Muscle layer of duodenum (tissue), 2 donors: ENCODE data around the gene PODXL2.

Experiments
- H3K27ac ChIP-seq: one replicate; pipeline ENCODE4 v1.7.0; 2013; ENCODE audit warnings: mild to moderate bottlenecking, low read length
- H3K27me3 ChIP-seq: one replicate; pipeline ENCODE4 v1.7.0; 2013; ENCODE audit warnings: low read depth, mild to moderate bottlenecking, control low read depth, low read length
- H3K36me3 ChIP-seq, 2 donors: one replicate each; pipeline ENCODE4 v1.7.0; 2013; ENCODE audit warnings: low read length in 2 of 2, control low read depth in 1 of 2, mild to moderate bottlenecking in 1 of 2; ENCODE audit not compliant: insufficient read depth in 2 of 2, control insufficient read depth in 1 of 2
- H3K4me1 ChIP-seq, 2 donors: one replicate each; pipeline ENCODE4 v1.7.0; 2013; ENCODE audit warnings: low read length in 2 of 2, mild to moderate bottlenecking in 2 of 2, control low read depth in 1 of 2, moderate library complexity in 1 of 2; ENCODE audit not compliant: insufficient read depth in 2 of 2, control insufficient read depth in 1 of 2
- H3K4me3 ChIP-seq, 2 donors: one replicate each; pipeline ENCODE4 v1.7.0; 2013; ENCODE audit warnings: low read length in 2 of 2, low read depth in 1 of 2, mild to moderate bottlenecking in 1 of 2
- H3K9me3 ChIP-seq, 2 donors: one replicate each; pipeline ENCODE4 v1.7.0; 2013; ENCODE audit warnings: low read length in 2 of 2, control low read depth in 1 of 2, mild to moderate bottlenecking in 1 of 2; ENCODE audit not compliant: control insufficient read depth in 1 of 2
- donor health status: healthy.

PODXL2 gene

DNA sequence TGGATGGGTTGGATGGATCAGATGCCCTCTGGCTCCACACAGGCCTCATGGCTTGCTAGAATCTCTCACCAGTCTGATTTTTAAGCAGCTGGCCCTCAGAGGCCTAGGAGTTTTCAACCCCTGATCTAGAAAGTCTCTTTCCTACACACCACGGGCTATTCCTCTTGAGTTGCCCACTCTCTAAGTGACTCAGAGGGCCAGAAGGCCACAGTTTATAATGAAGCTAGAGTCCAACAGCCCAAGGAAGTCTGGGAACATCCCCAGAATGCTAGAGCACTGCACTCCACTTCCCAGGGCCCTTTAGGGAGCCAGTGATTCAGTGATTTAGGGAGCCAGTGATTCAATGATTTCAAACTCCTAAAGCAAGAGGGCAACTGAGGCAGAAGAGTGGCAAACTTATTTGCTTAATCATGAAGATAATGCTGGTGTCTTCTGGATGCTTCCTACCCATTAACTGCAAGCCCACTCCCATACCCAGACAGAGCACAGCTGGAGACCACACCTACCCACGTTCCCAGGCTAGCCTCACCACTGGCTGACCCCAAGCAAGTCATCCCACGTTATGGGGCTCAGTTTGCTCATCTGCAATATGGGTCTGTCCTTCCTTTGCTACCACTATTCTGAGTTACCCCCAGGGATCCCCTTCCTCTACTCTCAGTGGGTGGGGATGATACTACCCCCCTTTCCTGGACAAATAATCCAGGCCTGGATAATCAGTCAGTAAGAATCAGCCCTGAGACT, 80.5 kb downstream of the PODXL2 start:
- H3K4me1 ChIP-seq: peaks cover 8 to 20% of the 10 kb centered on the region in 2 donors
- no peaks in the 10 kb centered on the region for H3K27me3 ChIP-seq
- H3K4me3 ChIP-seq: no peak overlapping the region
- no peak overlapping the region for H3K27ac ChIP-seq
- no peaks in the 10 kb centered on the region for H3K9me3 ChIP-seq
- peaks cover 0 to 5% of the 10 kb centered on the region in 2 donors for H3K36me3 ChIP-seq

DNA sequence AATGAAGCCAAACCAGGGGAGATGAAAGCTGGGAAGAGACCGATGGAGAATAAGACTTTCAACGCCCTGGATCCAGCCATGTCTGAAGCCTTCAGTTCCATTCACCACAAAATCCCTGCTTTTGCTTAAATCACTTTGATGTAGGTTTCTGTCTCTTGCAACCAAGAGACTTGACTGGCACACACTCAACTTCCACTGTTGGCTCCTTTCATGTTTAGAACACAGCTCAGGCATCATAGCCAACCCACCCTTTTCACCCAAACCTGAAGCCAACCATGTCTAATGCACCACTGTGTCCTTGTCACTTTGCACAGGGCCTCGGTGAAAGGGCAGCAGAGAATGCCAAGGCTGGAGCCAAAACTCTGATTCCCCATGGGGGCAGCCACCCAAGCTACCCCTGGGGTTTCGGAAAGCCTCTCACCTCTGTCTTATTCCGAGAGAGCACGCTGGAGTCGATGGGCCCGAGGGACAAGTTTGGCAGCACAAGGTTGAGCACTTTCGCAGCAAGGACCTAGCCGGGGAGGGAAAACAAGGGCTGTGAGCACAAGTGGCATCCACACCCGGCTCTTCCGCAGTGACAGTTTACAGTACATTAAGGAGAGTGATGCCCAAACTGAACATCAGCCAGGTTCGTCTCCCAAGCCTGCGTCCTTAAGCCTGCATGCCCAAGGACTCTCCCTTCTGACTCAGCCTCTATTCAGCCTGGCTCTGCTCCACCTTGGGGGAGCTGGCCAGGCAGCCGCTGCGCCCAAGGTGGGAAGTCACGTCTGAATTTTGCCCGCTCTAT, 81.4 kb downstream of the PODXL2 start:
- H3K9me3 ChIP-seq: no peaks in the 10 kb centered on the region
- no peak overlapping the region for H3K4me3 ChIP-seq
- no peak overlapping the region for H3K27ac ChIP-seq
- H3K4me1 ChIP-seq: peaks cover 8 to 22% of the 10 kb centered on the region in 2 donors
- no peaks in the 10 kb centered on the region for H3K27me3 ChIP-seq
- H3K36me3 ChIP-seq: peaks cover 0 to 5% of the 10 kb centered on the region in 2 donors

DNA sequence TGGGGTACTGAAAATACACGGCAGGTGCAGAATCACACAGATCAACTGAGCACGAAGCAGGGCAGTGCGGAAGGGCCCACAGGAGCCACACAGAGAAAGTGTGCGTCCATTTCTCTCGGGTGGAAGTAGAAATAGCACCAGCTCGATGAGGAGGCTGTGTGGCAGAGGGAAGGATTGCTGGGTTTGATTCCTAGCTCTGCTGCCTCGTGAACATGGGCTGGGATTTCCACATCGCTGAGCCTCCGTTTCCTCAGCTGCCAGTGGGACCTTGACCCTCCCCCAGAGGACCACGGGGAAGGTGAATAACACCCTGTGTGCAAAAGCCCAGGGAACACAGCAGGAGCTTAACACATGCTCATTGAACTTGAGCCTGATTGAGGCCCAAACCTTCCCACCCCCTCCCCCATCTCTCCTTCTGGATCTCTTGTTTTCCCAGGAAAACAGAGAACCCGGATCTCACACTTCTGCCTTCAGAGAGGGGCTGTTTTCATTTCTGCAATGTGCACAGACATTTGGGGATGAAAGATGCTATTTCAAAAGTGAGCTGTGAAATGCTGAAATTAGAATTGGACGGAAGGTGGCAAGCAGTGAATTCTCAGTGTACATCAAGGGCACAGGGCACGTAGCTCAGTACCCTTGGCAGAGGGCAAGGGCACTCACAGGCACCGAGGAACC, 82.2 kb downstream of the PODXL2 start:
- H3K9me3 ChIP-seq: no peaks in the 10 kb centered on the region
- H3K4me3 ChIP-seq: no peak overlapping the region
- peaks cover 0 to 1% of the 10 kb centered on the region in 2 donors for H3K36me3 ChIP-seq
- no peak overlapping the region for H3K27ac ChIP-seq
- no peaks in the 10 kb centered on the region for H3K27me3 ChIP-seq
- H3K4me1 ChIP-seq: peaks cover 8 to 22% of the 10 kb centered on the region in 2 donors

DNA sequence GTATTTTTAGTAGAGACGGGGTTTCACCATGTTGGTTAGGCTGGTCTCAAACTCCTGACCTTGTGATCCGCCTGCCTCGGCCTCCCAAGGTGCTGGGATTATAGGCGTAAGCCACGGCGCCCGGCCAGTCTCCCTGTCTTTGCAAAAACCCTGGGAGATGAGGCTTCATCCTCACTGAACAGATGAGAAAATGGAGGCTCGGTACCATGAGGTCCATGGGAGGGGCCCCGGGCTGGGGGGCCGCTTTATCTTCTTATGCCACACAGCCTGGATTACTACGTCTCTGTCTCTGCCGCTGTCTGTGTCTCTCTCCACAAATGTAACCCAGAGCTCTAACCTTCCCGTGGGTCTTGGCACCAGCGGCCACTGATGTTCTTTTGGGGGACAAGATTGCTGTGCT, 82.9 kb downstream of the PODXL2 start:
- no peak overlapping the region for H3K27ac ChIP-seq
- H3K27me3 ChIP-seq: no peaks in the 10 kb centered on the region

DNA sequence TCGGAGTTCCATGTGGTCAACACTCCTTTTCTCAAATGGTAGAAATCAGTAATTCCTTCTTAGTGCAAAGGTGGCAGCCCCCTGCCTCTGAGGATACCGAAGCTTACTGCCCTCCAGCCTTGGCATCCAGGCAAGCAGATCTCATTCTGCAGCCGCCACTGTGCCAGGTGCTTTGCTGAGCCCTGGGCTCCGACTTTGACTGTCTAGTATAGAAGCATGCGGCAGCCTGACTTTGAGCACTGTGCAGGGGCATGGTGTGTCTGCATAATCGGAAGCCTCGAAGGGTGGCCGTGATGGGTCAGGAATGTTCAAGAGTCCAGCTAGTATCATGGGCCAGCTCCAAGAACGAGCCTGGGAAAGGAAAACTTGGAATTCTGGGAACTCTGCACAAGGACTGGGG, 83.5 kb downstream of the PODXL2 start:
- H3K27ac ChIP-seq: no peak overlapping the region
- no peak overlapping the region for H3K4me3 ChIP-seq
- no peaks in the 10 kb centered on the region for H3K9me3 ChIP-seq
- H3K4me1 ChIP-seq: peaks cover 7 to 20% of the 10 kb centered on the region in 2 donors
- no peaks in the 10 kb centered on the region for H3K36me3 ChIP-seq
- no peaks in the 10 kb centered on the region for H3K27me3 ChIP-seq

More for the DNA sequence above, 82.9 kb downstream of the PODXL2 start:
- Histone ChIP-seq H3K36me3 (no peaks in the 10 kb centered on the region), H3K4me1 (peaks cover 8 to 22% of the 10 kb centered on the region in 2 donors), H3K9me3 (no peaks in the 10 kb centered on the region), H3K4me3 (no peak overlapping the region)

DNA sequence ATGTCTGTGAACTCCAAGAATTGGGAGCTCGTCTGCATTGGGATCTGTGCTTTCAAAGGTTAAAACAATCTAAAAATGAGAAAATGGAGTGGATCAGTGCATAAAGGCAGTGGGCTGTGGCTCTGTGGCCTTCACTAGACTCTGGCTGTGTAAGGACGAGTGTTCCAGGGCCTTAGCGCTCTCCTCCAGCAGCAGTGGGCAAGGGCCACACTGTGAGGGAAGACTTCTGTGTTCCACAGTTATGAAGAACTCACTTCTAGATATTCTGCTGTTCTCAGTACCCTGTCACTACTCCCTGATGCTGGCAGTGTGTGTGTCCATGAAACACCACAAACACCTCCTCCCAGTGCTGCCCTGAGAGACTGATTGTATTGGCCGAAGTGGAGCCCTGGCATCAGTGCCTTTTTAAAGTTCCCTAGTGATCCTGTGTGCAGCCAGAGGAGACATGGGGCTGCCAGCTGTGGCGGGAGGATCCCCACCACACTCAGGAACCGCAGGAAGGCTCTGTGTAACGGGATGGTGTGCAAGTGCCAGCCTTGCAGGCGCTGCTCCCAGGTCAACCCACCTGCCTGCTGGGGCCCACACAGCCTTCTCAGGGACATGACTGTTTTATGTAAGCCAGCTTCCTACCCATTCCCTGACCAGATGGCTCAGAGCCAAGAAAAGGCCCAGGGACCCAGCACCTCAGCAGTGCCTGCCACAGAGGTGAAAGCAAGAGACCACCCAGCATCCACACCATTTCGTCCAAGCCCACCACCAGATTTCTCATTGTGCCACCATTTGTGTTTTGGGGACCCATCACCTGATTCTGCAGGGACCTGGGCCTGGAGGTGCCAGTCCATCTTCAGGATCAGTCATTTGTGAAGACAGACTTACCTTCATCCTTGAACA, 84.1 kb downstream of the PODXL2 start:
- Histone ChIP-seq H3K27ac (no peak overlapping the region), H3K9me3 (no peaks in the 10 kb centered on the region), H3K27me3 (no peaks in the 10 kb centered on the region), H3K36me3 (no peaks in the 10 kb centered on the region), H3K4me3 (no peak overlapping the region), H3K4me1 (peaks cover 3 to 13% of the 10 kb centered on the region in 2 donors)

DNA sequence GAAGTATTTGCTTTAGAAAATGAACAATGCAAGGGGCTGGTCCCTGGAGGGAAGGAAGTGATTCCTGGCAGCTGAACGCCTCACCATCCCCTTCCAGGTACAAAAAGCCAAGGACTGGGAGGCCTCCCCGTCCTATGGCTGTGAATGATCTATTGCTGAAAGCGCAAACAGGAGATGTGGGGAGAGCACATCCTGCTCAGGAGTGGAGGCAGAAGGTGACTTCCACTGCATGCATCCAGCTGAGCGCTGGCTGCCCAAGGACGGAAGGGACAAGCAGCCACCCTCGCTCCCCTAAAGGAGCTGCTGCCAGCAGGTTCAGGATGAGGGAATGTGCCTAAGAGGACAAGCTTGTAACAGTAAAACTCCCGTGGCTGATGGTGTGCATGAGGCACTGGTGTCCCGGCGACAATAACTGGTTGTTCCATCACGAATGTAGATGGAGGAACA, 85.2 kb downstream of the PODXL2 start:
- no peaks in the 10 kb centered on the region for H3K9me3 ChIP-seq
- no peaks in the 10 kb centered on the region for H3K36me3 ChIP-seq
- no peaks in the 10 kb centered on the region for H3K27me3 ChIP-seq
- peaks cover 3 to 13% of the 10 kb centered on the region in 2 donors for H3K4me1 ChIP-seq
- H3K4me3 ChIP-seq: no peak overlapping the region
- H3K27ac ChIP-seq: no peak overlapping the region

DNA sequence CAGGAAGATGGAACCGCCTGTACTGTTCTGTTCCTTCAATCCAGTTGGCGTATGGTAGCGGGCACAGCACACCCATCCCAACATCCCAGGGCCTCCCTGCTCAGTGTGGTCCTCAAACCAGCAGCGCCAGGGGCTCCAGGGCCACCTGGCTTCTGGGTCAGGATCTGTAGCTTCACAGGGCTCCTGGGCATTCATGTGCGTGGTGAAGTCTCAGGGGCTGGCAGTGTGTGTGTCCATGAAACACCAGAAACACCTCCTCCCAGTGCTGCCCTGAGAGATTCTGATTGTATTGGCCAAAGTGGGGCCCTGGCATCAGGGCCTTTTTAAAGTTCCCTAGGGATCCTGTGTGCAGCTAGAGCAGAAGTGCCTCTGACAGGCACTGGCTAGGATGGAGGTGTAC, 85.9 kb downstream of the PODXL2 start:
- Histone ChIP-seq H3K4me3 (no peak overlapping the region), H3K36me3 (no peaks in the 10 kb centered on the region), H3K27me3 (no peaks in the 10 kb centered on the region), H3K4me1 (peaks cover 3 to 13% of the 10 kb centered on the region in 2 donors), H3K27ac (no peak overlapping the region), H3K9me3 (no peaks in the 10 kb centered on the region)

DNA sequence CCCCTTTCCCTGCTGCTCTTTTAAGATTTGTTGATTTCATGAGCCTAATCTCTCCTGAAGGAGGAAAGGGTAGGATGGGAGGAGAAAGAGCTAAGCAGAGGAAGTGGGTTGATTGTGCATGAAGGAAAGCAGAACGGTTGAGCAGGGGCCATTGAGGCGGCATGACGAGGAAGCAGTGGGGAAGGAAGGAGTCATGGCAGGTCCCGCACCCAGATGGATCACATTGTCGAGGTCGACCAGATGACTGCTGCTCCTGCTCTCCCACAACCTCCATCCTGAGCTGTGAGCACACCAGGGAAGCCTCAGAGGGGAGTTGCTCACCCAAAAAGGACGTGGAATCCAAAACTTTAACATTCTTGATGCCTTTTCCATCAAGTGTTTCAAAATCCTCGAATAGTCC, 86.5 kb downstream of the PODXL2 start:
- Histone ChIP-seq H3K36me3 (no peaks in the 10 kb centered on the region), H3K9me3 (no peaks in the 10 kb centered on the region), H3K4me1 (peaks cover 3 to 12% of the 10 kb centered on the region in 2 donors), H3K4me3 (no peak overlapping the region), H3K27me3 (no peaks in the 10 kb centered on the region), H3K27ac (no peak overlapping the region)

DNA sequence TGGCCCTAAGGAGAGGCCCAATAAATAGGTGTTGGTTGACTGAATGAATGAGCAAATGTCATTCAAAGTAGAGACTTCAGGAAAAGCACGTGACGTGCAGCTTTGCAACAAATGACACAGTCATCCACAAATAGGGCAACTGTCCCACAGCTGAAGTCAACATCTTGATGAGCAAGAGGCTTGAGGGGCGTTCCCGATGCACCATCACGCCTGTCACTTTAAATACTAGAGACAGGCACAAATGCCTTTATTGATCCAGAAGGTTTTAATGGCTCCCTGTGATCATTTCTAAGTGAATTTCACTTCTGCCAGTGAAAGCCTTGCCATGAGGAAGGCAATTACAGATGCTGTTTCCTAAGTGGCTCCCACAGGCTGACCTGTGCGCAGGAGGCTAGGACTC, 87.4 kb downstream of the PODXL2 start:
- no peak overlapping the region for H3K4me3 ChIP-seq
- H3K9me3 ChIP-seq: no peaks in the 10 kb centered on the region
- H3K27ac ChIP-seq: no peak overlapping the region
- no peaks in the 10 kb centered on the region for H3K36me3 ChIP-seq
- no peaks in the 10 kb centered on the region for H3K27me3 ChIP-seq
- H3K4me1 ChIP-seq: peaks cover 3 to 12% of the 10 kb centered on the region in 2 donors
